Stimulated activated CD4-positive, alpha-beta T cell treated with anti-CD3 and anti-CD28 coated beads, Interleukin-1b, Interleukin-23, amount 100 ng/mL, for 48 hours (primary cell): ENCODE data around the gene ZCCHC8.
A peak's percentile ranks its signal among the peaks of the same experiment; 100 is the strongest.
"Not testable (repeated sequence)": the region's sequence is repeated elsewhere in the genome, so short reads cannot be mapped to it uniquely, and the experiment has no call there.

Source experiments
- DNase-seq: peaks from one replicate; pipeline ENCODE4 v3.0.0-alpha.2; 2020

The ZCCHC8 gene

DNA sequence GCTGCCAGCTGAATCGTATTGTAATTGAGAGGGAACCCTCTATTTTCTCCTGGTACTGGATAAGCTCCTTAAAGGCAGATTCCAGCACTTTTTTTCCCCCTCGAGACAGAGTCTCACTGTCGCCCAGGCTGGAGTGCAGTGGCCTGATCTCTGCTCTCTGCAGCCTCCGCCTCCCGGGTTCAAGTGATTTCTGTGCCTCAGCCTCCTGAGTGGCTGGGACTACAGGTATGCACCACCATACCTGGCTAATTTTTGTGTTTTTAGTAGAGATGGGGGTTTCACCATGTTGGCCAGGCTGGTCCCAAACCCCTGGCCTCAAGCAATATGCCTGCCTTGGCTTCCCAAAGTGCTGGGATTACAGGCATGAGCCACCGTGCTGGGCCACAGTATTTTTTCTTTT lies 30.9 kb downstream of the ZCCHC8 start:
- DNase-seq, result not testable (repeated sequence)

DNA sequence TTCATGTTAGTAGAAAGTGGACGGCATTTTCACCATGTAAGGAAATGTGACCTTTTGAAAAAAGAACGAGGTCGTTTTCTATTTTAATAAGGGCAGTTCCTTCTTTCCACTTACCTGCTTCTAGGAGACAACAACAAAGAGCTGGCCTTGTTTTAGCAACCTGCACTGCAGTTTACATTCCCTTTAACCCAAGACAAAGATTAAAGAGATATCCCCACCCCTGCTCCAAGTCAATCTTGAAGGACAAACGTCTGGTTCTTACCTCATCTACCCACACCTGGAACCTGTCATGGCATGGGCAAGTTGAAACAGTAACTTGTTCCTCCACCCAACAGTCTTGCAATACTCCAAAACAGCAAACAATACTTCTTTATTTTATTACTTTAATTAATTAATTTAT lies 32.7 kb downstream of the ZCCHC8 start:
- DNase-seq, result no peak

- DNase-seq, result not testable (repeated sequence)
Measured at GRCh38 chr12:122464317-122465042, 36.3 kb downstream of the ZCCHC8 start.

- DNase-seq, result no peak
Measured at GRCh38 chr12:122460641-122461040, 40.1 kb downstream of the ZCCHC8 start.

- no peak for DNase-seq
Measured at GRCh38 chr12:122460061-122460460, 40.7 kb downstream of the ZCCHC8 start.

- DNase-seq, result no peak
Measured at GRCh38 chr12:122459211-122459610, 41.5 kb downstream of the ZCCHC8 start.

- no peak for DNase-seq
Measured at GRCh38 chr12:122458105-122459035, 42.4 kb downstream of the ZCCHC8 start.

DNA sequence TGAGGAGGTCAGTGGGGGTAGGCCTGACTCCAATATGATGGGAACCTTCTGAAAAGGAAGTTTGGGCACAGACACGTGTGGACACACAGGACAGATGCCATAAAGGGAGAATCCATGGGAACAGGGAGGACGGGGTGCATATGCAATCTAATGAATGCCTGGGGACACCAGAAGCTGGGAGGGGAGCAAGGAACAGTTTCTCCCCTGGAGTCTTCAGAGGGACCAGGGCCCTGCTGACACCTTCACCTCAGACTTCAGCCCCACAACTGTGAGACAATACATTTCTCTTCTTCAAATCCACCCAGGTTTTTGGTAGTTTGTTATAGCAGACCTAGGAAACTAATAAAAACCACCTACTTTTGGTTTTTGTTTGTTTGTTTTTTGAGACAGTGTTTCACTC lies 43.1 kb downstream of the ZCCHC8 start:
- no peak for DNase-seq

DNA sequence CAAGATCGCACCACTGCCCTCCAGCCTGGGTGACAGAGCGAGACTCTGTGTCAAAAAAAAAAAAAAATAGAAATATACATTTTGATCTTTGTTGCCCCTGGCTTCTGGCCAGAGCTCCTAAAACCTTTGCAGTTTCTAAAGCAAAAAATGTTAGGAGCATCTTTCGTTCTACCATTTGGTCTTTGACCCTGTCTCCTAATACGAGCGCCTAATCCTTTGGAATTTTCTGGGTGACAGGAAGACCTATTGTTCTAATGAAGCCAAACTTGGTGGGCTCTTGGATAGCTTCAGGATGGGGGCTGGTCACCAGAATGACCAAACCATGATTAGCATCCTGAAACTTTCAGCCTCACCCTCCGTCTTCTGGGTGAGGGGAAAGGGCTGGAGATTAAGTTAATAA lies 46.0 kb downstream of the ZCCHC8 start:
- DNase-seq, result no peak

GRCh38 chr12:122454250-122454721 lies 46.4 kb downstream of the ZCCHC8 start:
- DNase-seq, result no peak

DNA sequence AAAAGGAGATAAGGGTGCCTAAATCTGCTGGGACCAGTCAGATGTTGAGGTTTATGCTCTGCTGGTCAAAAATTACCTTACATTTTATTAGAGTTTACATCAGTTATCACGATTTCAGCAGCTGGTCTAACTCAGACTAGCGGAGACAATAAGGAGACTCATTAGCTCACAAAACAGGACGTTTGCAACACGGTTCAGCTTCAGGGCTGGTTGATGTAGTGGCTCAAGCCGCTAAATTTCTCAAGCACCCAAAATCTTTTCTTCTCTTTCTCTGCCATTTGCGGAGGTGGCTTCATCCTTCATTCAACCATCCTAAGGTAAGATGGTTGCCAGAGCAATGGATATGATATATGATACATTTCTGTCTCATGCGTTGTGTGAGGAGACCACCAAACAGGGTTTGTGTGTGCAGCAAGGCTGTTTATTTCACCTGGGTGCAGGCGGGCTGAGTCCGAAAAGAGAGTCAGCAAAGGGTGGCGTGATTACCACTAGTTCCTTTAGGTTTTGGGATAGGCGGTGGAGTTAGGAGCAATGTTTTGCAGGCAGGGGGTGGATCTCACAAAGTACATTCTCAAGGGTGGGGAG lies 47.9 kb downstream of the ZCCHC8 start:
- DNase-seq, result no peak

- peak; percentile 25 for DNase-seq
Measured at GRCh38 chr12:122449317-122449716, 51.4 kb downstream of the ZCCHC8 start.

DNA sequence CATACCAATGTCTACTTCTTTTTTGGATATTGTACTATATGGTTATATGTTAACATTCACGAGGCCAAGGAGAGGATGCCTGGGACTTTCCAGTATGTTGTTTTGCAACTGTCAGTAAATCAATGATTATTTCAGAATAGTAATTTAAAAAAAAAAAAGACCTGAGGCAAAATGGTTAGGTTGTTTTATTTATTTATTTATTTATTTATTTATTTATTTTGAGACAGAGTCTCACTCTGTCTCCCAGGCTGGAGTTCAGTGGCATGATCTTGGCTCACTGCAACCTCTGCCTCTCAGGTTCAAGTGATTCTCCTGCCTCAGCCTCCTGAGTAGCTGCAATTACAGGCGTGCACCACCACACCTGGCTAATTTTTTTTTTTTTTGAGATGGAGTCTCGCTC lies 52.9 kb downstream of the ZCCHC8 start:
- DNase-seq, result not testable (repeated sequence)

DNA sequence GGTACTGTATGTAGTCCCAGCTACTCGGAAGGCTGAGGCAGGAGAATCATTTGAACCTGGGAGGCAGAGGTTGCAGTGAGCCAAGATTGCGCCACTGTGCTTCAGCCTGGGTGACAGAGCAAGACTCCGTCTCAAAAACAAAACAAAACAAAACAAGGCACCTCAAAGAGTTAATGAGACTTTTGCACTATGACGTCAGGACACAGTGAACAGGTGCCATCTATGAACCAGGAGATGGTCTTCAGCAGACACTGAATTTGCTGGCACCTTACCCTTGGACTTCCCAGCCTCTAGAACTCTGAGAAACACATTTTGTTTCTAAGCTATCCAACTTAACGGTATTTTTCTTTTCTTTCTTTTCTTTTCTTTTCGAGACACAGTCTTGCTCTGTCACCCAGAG lies 54.3 kb downstream of the ZCCHC8 start:
- not testable (repeated sequence) for DNase-seq

DNA sequence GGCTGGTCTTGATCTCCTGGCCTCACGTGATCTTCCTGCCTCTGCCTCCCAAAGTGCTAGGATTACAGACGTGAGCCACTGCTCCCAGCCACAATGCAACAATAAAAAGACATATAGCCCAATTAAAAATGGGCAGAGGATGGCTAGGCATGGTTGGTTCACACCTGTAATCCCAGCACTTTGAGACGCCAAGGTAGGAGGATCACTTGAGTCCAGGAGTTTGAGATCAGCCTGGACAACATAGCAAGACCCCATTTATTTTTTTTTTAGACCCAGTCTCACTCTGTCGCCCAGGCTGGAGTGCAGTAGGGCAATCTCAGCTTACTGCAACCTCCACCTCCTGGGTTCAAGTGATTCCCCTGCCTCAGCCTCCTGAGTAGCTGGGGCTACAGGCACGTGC lies 56.7 kb downstream of the ZCCHC8 start:
- DNase-seq, result not testable (repeated sequence)

- DNase-seq, result not testable (repeated sequence)
Measured at GRCh38 chr12:122438822-122439221, 61.9 kb downstream of the ZCCHC8 start.

DNA sequence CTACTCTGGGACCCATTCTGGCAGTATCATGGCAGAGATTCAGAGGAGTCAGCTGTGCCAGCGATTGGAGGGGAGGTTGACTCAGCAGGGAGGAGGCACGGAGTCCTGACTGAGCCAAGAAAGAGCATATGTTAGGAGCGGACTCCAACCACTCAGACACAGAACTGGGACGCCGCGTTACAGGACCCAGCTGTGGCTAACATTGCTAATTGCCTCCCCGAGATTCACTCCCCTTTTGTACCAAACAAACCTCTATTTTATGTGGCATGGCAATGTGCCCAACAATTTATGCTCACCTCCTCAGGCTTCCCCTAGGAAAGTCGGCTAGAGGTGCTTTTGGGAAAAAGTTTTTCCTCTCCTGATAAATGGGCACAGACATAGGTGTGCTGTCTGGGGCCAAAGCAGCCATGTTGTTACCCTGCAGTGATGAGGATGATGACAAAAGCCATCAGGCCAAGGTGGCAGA lies 63.0 kb downstream of the ZCCHC8 start:
- DNase-seq, result no peak

DNA sequence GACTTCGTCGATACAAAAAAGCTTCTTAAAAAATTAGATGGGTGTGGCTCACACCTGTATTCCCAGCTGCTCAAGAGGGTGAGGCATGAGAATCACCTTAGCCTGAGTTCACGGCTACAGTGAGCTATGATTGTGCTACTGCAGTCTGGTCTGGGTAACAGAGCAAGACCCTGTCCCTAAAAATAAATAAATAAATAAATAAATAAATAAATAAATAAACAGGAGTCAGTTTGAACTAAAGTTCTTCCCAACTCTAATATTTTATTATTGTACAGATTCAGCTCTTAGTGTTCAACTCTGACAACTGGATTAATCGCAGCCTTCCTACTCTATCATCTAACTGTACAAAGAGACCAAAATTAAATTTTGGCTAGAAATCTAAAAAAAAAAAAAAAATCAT lies 65.5 kb downstream of the ZCCHC8 start:
- no peak for DNase-seq

DNA sequence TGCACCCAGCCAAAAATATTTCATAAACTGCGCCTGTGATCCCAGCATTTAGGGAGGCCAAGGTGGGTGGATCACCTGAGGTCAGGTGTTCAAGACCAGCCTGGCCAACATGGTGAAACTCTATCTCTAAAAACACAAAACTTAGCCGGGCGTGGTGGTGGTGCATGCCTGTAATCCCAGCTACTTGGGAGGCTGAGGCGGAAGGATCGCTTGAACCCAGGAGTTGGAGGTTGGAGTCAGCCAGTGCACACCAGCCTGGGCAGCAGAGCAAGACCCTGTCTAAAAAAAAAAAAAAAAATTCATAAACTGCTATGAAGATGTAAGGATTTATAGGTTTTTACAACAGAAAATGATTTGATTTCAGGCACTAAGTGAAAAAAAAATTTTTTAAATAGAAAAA lies 71.7 kb downstream of the ZCCHC8 start:
- not testable (repeated sequence) for DNase-seq

- no peak for DNase-seq
Measured at GRCh38 chr12:122427403-122427802, 73.3 kb downstream of the ZCCHC8 start.

- DNase-seq, result no peak
Measured at GRCh38 chr12:122423258-122424165, 77.2 kb downstream of the ZCCHC8 start.

DNA sequence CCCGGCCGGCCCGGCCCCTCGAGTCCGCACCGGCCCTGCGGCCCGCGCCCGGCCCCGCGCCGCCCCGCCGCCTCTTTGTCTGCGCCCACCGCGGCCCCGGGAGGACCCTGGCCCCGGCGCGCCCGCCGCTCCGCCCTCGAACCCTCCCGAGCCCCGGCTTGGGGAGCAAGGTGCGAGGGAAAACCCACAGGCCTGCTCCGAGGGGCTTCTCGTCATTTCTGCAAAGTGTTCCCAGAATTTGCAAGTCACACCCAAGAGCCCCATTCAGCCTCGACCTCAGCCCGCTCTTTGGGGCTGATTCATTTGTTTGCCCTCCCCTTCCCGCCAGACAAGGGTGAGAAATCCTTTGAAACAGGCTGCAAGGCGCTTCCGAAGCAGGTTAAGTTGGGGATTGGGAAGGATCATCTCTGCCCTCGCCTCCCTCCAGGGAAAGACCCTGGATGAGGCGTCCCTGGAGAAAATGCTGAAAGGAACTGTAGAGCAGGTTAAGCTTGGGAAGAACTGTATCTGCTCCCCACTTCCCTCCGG lies 77.9 kb downstream of the ZCCHC8 start:
- peak; percentile 64 for DNase-seq
